ENCODE data around the gene TRIM29.
"Not testable (repeated sequence)": the region's sequence is repeated elsewhere in the genome, so short reads cannot be mapped to it uniquely, and the experiment has no call there.

TRIM29 gene, protein sequence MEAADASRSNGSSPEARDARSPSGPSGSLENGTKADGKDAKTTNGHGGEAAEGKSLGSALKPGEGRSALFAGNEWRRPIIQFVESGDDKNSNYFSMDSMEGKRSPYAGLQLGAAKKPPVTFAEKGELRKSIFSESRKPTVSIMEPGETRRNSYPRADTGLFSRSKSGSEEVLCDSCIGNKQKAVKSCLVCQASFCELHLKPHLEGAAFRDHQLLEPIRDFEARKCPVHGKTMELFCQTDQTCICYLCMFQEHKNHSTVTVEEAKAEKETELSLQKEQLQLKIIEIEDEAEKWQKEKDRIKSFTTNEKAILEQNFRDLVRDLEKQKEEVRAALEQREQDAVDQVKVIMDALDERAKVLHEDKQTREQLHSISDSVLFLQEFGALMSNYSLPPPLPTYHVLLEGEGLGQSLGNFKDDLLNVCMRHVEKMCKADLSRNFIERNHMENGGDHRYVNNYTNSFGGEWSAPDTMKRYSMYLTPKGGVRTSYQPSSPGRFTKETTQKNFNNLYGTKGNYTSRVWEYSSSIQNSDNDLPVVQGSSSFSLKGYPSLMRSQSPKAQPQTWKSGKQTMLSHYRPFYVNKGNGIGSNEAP

DNA sequence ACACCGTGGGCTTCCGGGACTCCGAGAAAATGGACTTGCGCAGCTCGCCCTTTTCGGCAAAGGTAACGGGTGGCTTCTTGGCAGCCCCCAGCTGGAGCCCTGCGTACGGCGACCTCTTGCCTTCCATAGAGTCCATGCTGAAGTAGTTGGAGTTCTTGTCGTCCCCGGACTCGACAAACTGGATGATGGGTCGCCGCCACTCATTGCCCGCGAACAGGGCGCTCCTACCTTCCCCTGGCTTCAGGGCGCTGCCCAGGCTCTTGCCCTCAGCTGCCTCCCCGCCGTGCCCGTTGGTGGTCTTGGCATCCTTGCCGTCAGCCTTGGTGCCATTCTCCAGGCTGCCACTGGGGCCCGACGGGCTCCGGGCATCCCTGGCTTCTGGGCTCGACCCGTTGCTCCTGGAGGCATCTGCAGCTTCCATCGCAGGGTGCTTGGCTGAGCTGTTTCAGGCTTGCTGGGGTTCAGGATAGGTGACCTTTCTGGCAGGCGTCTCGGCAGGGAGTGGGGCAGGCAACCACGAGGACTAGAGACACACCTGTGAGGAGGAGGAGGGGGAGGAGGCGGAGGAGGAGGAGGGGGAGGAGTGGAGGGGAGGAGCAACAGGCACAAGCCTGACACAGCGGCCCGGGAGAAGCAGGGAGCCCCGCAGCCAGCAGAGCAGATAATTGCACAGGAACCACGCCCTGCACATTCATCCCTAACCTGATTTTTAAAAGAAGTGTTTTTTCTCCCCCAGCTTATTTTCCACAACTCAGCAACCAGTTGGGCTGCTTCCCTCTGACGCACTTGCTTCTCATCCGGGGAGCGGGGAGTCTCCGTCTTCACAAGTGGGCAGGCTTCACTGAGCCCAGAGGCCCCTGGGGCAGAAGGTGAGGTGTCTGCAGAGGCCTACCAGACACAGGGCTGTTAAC lies at the start of gene TRIM29:
TRIM29 (minus strand) TSS at position 503 of the 911 bp plus-strand sequence; CDS start at position 421, 82 bp downstream.
- no peak for TF ChIP-seq ZNF274 (IDR thresholded peaks at IDR 0.05; ENCODE audit: low read depth, low read length)
- no peak within 1 kb of the TSS for H3K4me3 ChIP-seq (ENCODE audit: low read length)

DNA sequence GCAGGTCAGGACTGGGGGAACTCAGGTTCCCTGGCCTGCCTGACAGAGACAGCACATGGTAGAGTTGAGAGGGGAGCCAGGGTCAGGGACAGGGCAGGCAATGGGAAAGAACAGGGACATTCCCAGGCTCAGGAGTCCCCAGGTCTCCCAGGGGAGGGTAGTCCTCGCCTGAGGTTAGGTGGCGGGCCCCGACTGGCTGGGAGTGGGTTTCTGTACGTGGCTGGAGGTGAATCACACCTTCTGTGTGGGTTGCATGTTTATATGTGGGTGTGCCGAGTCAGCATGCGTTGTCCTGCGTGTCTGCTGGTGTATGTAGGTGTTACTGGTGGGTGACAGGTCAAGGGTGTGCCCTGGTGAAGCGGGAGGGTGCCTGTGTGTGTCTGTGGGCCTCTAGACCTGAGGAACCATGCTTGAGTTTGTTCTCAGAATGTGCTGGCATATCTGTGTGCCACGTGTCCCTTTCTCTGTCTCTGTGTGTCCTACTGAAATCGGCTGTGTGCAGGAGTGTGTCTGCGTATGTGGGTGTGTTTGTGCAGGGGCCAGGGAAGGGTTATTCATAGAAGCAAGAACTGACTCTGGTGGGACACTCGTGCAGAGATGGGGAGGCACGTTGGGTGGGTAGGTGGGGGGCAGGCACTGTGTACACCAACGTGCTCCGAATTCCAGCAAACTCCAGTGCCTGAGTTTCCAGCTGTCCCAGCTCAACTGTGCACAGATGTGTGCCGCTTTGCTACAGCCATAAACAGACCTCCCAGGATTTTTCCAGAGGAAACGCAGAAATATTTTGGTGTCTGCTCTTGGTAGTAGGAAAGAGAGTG lies 49.1 kb upstream of the TRIM29 start:
- TF ChIP-seq ZNF274 (IDR thresholded peaks at IDR 0.05; ENCODE audit: low read depth, low read length), result no peak
- no peak overlapping the region for H3K4me3 ChIP-seq (ENCODE audit: low read length)

DNA sequence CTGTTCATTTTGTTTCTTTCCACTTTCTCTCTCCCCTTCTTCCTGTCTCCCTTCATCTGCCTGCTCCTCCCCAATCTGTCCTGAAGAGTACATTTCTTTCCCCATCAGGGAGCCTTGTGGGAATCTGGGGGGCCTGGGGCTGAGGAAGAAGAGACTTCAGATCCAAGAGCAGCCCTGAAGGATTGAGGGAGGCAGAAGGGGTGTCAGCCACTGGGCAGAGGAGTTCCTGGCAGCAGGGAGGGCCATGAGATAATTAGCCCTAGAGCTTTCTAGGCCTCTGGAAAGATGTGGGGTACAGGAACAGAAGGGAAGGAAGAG lies 48.5 kb upstream of the TRIM29 start:
- H3K4me3 ChIP-seq (ENCODE audit: low read length), result no peak overlapping the region
- no peak for TF ChIP-seq ZNF274 (IDR thresholded peaks at IDR 0.05; ENCODE audit: low read depth, low read length)

DNA sequence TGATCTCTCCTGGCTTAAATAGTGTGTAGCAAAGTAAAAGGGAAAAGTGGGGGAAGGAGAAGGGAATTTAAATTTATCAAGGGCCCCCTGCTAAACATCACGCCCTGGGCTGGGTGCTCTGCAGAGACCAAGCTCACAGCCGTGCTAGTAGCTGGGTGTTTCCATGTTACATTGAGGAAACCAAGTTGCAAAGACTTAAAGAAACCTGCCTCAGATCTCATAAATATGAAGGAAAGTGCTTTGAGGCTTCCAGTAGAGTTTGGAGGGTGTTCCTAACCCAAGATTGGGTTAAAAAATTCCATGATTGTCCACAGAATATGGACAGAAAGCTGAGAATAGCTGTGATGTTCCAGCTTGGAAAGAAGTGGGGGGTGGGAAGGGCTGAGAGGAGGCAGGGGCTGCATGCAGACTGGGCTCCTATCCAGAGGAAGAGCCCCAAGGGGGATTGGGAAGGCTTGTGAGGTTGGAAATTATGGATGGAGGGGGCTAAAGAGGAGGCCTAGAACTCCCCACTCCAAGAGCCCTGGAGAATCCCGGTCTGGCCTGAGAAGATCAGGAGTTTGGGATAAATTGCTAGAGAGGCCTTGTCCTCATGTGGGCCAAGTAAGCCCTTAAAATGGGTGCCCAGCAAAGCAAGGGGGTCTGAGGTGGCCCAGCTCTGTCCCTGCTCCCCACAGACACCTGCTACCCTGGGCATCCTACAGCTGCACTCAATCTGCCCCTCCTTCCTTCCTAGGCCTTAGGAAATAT lies 48.0 kb upstream of the TRIM29 start:
- no peak for TF ChIP-seq ZNF274 (IDR thresholded peaks at IDR 0.05; ENCODE audit: low read depth, low read length)

DNA sequence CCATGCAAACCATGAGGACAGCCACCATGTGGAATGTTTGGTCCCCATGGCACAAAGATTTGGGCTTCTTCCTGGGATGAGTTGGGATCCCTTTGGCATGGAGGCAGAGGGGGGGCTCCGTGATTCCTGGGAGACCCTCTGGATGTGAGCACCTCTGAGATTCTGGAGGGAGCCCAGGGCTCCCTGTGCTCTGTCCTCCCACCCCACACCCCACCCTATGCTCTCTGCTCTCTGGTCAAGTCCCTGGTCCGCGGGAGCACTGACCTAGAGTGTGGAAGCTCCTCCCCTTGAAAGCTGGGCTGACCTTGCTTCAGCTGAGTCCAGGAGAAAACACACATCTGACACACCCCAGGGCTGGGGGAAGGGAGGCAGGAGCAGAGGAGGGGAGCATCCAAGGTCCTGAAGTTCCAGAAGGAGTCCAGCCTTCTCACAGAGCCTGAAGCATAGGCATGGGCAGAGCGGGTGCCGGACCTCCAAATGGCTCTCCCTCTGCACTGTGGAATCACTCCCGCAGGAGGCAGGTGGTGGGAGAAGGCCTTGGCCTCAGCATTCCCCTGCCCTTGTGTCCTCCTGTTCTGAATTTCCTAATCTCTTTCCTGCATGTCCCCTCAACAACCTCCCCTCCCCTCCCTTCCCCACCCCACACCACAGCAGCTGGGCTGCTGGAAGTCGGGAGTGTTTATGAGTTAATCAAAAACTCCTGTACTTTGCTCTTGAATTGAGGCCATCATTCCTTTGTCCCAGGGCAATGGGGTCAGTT lies 47.2 kb upstream of the TRIM29 start:
- no peak overlapping the region for H3K4me3 ChIP-seq (ENCODE audit: low read length)
- TF ChIP-seq ZNF274 (IDR thresholded peaks at IDR 0.05; ENCODE audit: low read depth, low read length), result no peak

More for the DNA sequence above, 48.0 kb upstream of the TRIM29 start:
- no peak overlapping the region for H3K4me3 ChIP-seq (ENCODE audit: low read length)

DNA sequence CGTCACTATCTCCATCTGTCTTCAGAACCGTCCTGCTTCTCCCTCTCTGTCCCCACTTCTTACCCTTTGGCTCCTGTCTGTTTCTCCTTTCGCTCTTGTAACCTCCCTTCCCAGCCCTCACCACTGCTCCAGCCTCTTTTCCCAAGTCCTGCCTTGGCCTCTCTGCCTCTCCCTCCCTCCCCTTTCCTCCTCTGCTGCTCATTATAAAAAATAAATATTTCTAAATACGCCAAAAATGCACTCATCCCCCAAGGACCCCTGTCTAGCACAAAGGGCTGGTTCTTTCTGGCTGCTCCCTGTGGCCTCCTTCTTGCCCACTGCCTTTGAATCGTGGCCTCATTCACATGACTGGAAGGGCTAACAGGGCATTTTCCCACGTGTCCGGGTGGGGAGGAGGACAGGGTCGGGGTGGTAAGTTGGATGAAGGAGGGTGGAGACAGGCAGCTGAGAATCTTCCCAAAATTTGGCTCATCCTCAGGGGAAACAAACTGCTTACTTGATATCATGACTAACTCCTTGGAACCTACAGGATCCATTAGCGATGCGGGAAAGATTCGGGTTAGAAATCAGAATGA lies 46.5 kb upstream of the TRIM29 start:
- TF ChIP-seq ZNF274 (IDR thresholded peaks at IDR 0.05; ENCODE audit: low read depth, low read length), result no peak
- H3K4me3 ChIP-seq (ENCODE audit: low read length), result no peak overlapping the region

DNA sequence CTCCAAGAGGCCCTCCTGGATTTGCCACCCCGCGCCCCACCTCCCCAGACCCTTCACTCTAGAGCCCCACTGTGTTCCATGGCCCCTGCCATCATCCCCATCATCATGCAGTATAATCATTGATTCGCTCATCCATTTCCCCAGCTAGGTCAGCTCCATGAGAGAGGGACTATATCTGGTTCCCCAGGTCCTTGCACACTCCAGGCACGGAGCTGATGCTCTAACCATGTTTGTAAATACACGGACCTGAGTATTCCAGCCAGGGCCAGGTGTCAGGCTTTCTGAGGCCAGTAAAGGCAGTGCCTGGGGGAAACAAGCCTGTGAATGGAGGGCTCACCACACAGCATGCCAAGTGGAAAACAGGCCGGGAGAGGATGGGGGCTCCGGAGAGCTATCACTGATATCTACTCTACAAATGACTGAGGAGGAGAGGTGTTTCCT lies 45.8 kb upstream of the TRIM29 start:
- H3K4me3 ChIP-seq (ENCODE audit: low read length), result no peak overlapping the region
- TF ChIP-seq ZNF274 (IDR thresholded peaks at IDR 0.05; ENCODE audit: low read depth, low read length), result no peak

DNA sequence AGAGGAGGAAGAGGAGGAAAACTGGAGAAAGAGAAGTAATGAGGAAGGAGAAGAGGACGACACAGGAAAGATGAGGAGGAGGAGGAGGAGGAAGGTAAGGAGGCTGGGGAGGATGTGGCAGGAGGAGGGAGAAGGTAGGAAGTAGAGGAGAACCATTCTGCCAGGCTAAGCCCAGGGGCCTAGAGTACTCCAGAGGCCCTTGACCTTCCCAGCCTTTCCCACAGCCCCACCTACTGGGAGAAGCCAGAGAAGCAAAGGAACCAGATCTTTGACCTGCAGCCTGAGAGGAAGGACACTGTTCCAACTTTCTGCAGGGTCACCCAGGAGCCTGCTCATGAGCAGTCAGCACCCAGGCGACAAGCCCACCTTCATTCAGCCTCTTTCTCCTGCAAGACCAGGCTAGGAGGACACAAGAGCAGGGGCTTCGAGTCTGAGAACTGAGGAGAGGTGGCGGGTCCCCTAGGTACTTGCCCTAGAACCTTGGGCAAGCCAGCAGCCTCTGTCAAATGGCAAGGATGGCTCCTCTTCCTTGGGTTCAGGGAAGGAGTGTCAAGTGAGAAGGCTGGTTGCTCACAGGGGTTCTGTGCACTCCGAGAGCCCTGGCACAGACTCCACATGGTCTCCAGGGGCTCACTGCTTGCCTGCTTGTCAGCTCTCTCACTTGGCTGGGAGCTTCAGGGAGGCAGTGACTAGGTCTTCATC lies 45.0 kb upstream of the TRIM29 start:
- no peak overlapping the region for H3K4me3 ChIP-seq (ENCODE audit: low read length)
- TF ChIP-seq ZNF274 (IDR thresholded peaks at IDR 0.05; ENCODE audit: low read depth, low read length), result no peak

DNA sequence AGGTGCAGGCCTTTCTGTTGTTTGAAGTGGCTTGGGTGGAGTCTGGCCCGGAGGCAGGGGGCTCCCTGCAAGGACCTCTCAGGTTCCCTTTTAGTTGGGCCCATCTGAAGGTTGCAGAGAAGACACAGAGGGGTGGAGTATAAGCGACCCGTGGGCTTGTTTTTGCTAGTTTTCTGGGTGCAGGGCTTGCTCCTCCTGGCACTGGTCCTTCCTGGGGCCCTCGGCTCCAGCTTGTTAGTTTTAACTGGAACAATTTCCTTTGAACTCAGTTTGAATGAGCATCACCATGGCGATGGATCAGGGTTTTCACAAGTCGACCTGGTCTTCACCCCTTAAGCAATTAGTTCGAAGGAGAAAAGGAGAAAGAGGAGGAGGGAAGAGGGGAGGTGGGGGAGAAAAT lies 44.5 kb upstream of the TRIM29 start:
- H3K4me3 ChIP-seq (ENCODE audit: low read length), result no peak overlapping the region
- TF ChIP-seq ZNF274 (IDR thresholded peaks at IDR 0.05; ENCODE audit: low read depth, low read length), result no peak

DNA sequence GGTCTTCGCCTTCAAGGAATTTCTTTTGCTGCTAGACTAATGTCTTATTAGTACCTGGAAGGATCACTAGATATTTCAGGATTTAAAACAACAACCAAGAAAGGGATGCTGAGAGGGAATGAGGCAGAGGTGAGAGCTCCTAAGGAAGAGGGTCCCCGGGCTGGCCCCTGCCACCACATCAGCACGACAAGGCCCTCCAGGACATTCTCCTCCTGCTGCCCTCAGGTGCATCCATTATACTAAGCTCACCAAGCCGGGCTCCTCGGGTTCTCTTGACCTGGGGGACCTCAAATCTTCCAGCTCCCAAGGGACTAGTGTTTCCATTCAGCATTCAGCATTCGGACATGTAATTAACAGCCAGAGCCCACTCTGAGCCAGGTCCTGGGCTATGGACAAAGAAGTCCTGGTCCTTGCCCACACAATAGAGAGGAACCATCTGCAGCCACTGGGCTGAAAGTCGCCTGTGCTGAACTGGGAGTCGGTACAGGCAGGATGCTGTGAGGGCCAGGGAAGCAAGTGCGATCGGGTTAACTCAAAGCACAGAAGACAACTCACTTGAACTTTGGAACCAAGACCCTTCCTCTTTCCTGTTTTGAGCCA lies 43.6 kb upstream of the TRIM29 start:
- TF ChIP-seq ZNF274 (IDR thresholded peaks at IDR 0.05; ENCODE audit: low read depth, low read length), result no peak
- no peak overlapping the region for H3K4me3 ChIP-seq (ENCODE audit: low read length)

DNA sequence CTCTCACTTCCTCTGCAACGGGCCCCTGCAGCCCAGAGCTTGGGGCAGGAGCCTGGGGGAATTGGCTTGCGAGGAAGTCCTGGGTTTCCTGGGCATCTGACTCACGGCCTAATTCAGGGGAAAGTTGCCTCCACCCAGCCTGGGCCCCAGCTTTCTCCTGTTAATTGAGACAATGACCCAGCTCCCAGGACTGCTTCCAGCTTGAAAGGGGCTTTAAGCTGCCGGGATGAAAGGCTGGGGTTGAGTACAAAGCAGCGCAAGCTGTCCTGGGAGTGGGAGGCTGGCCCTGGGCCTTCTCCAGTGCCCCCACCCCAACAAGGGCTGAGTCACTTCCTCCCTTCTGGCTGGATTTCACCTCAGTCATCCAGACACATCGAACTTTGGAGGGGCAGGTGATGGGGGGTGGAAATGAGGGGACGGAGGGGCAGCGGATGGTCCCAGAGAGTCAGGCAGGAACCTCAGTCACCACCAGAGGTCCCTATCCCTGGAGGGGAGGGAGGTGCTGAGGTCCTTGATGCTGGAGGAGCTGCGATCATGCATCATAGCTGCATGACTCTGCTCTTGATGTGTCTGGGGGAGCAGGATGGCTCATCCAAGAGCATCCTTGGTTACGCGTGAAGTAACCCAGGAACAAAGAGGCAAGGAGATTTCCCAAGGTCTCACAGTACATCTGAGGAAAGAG lies 42.8 kb upstream of the TRIM29 start:
- H3K4me3 ChIP-seq (ENCODE audit: low read length), result no peak overlapping the region
- no peak for TF ChIP-seq ZNF274 (IDR thresholded peaks at IDR 0.05; ENCODE audit: low read depth, low read length)

DNA sequence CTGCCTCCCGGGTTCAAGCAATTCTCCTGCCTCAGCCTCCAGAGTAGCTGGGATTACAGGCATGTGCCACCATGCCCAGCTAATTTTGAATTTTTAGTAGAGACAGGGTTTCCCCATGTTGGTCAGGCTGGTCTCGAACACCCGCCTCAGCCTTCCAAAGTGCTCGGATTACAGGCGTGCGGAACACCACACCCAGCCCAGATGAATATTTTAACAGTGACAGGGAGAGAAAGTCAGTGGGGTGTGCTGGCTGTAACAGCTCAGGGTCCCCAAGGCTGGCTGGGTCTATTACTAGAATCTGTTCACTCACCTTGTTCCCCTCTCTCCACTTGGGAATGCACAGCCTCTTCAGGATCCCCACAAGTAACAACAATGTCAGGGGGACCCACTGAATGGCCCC lies 42.1 kb upstream of the TRIM29 start:
- H3K4me3 ChIP-seq (ENCODE audit: low read length), result not testable (repeated sequence)
